H9 (cell line): ENCODE results near the gene FDPS. TPM values are rescaled to one million over a fixed set of nuclear protein-coding genes. Genes with fewer than 3 reads are reported as not detected.

ENCODE experiments used
- DNase-seq: peaks from one replicate; pipeline ENCODE4 v3.0.0-alpha.2; 2017
- H2AFZ ChIP-seq: one replicate; pipeline ENCODE4 v1.6.1; 2013; ENCODE audit warnings: mild to moderate bottlenecking, low read length, control low read depth, moderate library complexity
- H2AK5ac ChIP-seq: 2 replicates; pipeline ENCODE4 v1.6.1; 2013; ENCODE audit warnings: low read length, control low read depth, mixed read lengths; ENCODE audit not compliant: insufficient read length
- H2BK120ac ChIP-seq: one replicate; pipeline ENCODE4 v1.6.1; 2013; ENCODE audit warnings: low read depth, mild to moderate bottlenecking, low read length, control low read depth, inconsistent platforms; ENCODE audit not compliant: poor library complexity, severe bottlenecking
- H2BK12ac ChIP-seq: 2 replicates; pipeline ENCODE4 v1.6.1; 2013; ENCODE audit warnings: low read length, control low read depth, mixed read lengths, low read depth; ENCODE audit not compliant: insufficient read length
- H2BK15ac ChIP-seq: 2 replicates; pipeline ENCODE4 v1.6.1; 2013; ENCODE audit warnings: low read depth, low read length, control low read depth
- H2BK20ac ChIP-seq: one replicate; pipeline ENCODE4 v1.6.1; 2013; ENCODE audit warnings: low read depth, mild to moderate bottlenecking, low read length, control low read depth, inconsistent platforms; ENCODE audit not compliant: poor library complexity, severe bottlenecking
- H2BK5ac ChIP-seq: 2 replicates; pipeline ENCODE4 v1.6.1; 2013; ENCODE audit warnings: low read length, control low read depth, mixed read lengths; ENCODE audit not compliant: insufficient read length
- H3K14ac ChIP-seq: 2 replicates; pipeline ENCODE4 v1.6.1; 2013; ENCODE audit warnings: low read length, control low read depth; ENCODE audit not compliant: insufficient read depth
- H3K18ac ChIP-seq: 2 replicates; pipeline ENCODE4 v1.6.1; 2013; ENCODE audit warnings: low read depth, mild to moderate bottlenecking, mixed read lengths, low read length, control low read depth; ENCODE audit not compliant: insufficient read length
- H3K23ac ChIP-seq: 2 replicates; pipeline ENCODE4 v1.6.1; 2013; ENCODE audit warnings: low read length, control low read depth, mixed read lengths, low read depth; ENCODE audit not compliant: insufficient read length
- H3K23me2 ChIP-seq: 2 replicates; pipeline ENCODE4 v1.6.1; 2013; ENCODE audit warnings: low read depth, mild to moderate bottlenecking, mixed read lengths, low read length, control low read depth; ENCODE audit not compliant: insufficient read length, poor library complexity, severe bottlenecking
- H3K27ac ChIP-seq: 2 replicates; pipeline ENCODE4 v1.5.1; 2013; ENCODE audit warnings: low read length, control low read depth, mixed read lengths, low read depth; ENCODE audit not compliant: insufficient read length
- H3K27me3 ChIP-seq: 2 replicates; pipeline ENCODE4 v1.6.1; 2013; ENCODE audit warnings: low read length, control low read depth, inconsistent platforms; ENCODE audit not compliant: insufficient read depth
- H3K4ac ChIP-seq: 2 replicates; pipeline ENCODE4 v1.6.1; 2013; ENCODE audit warnings: low read depth, mild to moderate bottlenecking, control low read depth, inconsistent platforms, low read length, moderate library complexity
- H3K4me1 ChIP-seq: 2 replicates; pipeline ENCODE4 v1.6.1; 2013; ENCODE audit warnings: low read length, control low read depth, inconsistent platforms; ENCODE audit not compliant: insufficient read depth
- H3K4me2 ChIP-seq: 2 replicates; pipeline ENCODE4 v1.6.1; 2013; ENCODE audit warnings: low read length, control low read depth, mixed read lengths; ENCODE audit not compliant: insufficient read length, insufficient read depth
- H3K56ac ChIP-seq: 2 replicates; pipeline ENCODE4 v1.6.1; 2013; ENCODE audit warnings: low read depth, mild to moderate bottlenecking, mixed read lengths, low read length, control low read depth; ENCODE audit not compliant: insufficient read length
- H3K79me1 ChIP-seq: 2 replicates; pipeline ENCODE4 v1.6.1; 2013; ENCODE audit warnings: low read depth, mild to moderate bottlenecking, moderate library complexity, low read length, control low read depth, inconsistent platforms; ENCODE audit not compliant: insufficient read depth, poor library complexity, severe bottlenecking
- H3K79me2 ChIP-seq: 2 replicates; pipeline ENCODE4 v1.6.1; 2013; ENCODE audit warnings: low read length, control low read depth, inconsistent platforms; ENCODE audit not compliant: insufficient read depth
- H3K9ac ChIP-seq: 2 replicates; pipeline ENCODE4 v1.6.1; 2013; ENCODE audit warnings: low read length, control low read depth, mixed read lengths; ENCODE audit not compliant: insufficient read length; ENCODE audit errors: extremely low read depth
- H3K9me3 ChIP-seq: one replicate; pipeline ENCODE4 v1.6.1; 2013; ENCODE audit warnings: low read depth, low read length, inconsistent platforms; ENCODE audit not compliant: control insufficient read depth
- H3T11ph ChIP-seq: one replicate; pipeline ENCODE4 v1.6.1; 2013; ENCODE audit warnings: mild to moderate bottlenecking, low read length, control low read depth, inconsistent platforms
- H4K20me1 ChIP-seq: one replicate; pipeline ENCODE4 v1.6.1; 2013; ENCODE audit not compliant: control insufficient read depth, insufficient read length, insufficient read depth
- H4K5ac ChIP-seq: 2 replicates; pipeline ENCODE4 v1.6.1; 2013; ENCODE audit warnings: low read depth, mild to moderate bottlenecking, mixed read lengths, low read length, control low read depth; ENCODE audit not compliant: insufficient read length
- H4K8ac ChIP-seq: replicated peaks from 2 replicates; pipeline ENCODE4 v1.6.1; 2013; ENCODE audit warnings: low read length, control low read depth, mixed read lengths, low read depth; ENCODE audit not compliant: insufficient read length
- H4K91ac ChIP-seq: 2 replicates; pipeline ENCODE4 v1.6.1; 2013; ENCODE audit warnings: low read depth, mild to moderate bottlenecking, moderate library complexity, mixed read lengths, low read length, control low read depth; ENCODE audit not compliant: insufficient read length
- H3K27ac Mint-ChIP-seq, 3 experiments: 2 replicates in 2 of 3; 3 replicates in 1 of 3; pipeline ENCODE4 v1.8.0; 2020 to 2021; ENCODE audit warnings: mixed read lengths in 3 of 3, mild to moderate bottlenecking in 1 of 3, moderate library complexity in 1 of 3
- H3K27me3 Mint-ChIP-seq: 2 replicates; pipeline ENCODE4 v1.8.0; 2021; ENCODE audit warnings: low read depth, mild to moderate bottlenecking, moderate library complexity, mixed read lengths
- H3K36me3 Mint-ChIP-seq, 3 experiments: 2 replicates in 2 of 3; 3 replicates in 1 of 3; pipeline ENCODE4 v1.8.0; 2020 to 2021; ENCODE audit warnings: low read depth in 3 of 3, mixed read lengths in 3 of 3; ENCODE audit not compliant: insufficient read depth in 1 of 3
- H3K4me1 Mint-ChIP-seq, 2 experiments: 2 replicates each; pipeline ENCODE4 v1.8.0; 2020; ENCODE audit warnings: mixed read lengths in 2 of 2
- H3K4me3 Mint-ChIP-seq, 2 experiments: 2 replicates in 1 of 2; 3 replicates in 1 of 2; pipeline ENCODE4 v1.8.0; 2020 to 2021; ENCODE audit warnings: mild to moderate bottlenecking in 2 of 2, mixed read lengths in 2 of 2, moderate library complexity in 1 of 2
- H3K9me3 Mint-ChIP-seq, 2 experiments: 2 replicates in 1 of 2; 3 replicates in 1 of 2; pipeline ENCODE4 v1.8.0; 2020; ENCODE audit warnings: mild to moderate bottlenecking in 2 of 2, mixed read lengths in 2 of 2, moderate library complexity in 1 of 2
- WGBS: extraction: QIAGEN DNeasy Blood & Tissue Kit; methylation state at CpG from one replicate; pipeline ENCODE4 v1.1.7; 2013; ENCODE audit warnings: missing lambda C conversion rate, low lambda C conversion rate, mixed read lengths; ENCODE audit not compliant: insufficient read length; ENCODE audit errors: extremely low coverage; 5-methylcytosine and 5-hydroxymethylcytosine counted together
- total RNA-seq: library from RNA; stranded (reverse); gene quantifications from 2 replicates; pipeline ENCODE4 v1.2.1, GENCODE V29; 2021
- TF ChIP-seq, protein P1 (sequence below): fragments of 200-600 bp; sonication (generic); conservative IDR thresholded peaks from 3 replicates; pipeline ENCODE4 v1.8.0; 2021; ENCODE audit warnings: antibody characterized with exemption, mild to moderate bottlenecking

The FDPS gene
- total RNA-seq, 1 experiment from 2014 or later: 273 TPM

DNA sequence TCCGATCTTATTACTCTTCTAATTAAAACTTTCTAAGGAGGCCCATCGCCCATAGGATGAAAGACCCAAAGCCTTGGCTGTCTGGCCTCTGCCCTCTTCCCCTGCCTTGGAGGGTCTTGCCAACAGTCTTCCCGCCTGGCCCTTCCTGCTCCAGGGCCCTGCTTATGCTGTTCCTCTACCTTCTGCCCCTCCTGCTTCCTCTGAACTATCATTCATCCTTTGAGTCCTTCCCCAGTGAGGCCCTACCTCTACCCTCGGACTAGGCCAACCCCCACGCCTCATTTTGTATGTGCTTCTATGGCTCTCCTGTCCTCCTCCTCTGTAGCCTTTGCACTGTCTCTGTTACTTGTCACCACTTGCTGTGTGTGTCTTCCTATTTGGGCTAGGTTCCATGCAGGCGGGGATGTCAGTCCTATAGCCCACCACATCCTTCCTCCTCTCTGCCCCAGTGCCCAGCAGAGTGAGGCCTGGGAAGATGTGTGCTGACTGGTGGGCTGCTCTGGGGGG lies 17.4 kb downstream of the FDPS start:
- Histone ChIP-seq H3K79me1 (no peaks in the 10 kb centered on the region), H3K23ac (no peak overlapping the region), H4K20me1 (no peaks in the 10 kb centered on the region), H3K23me2 (peaks cover 24% of the 10 kb centered on the region), H3K14ac (no peak overlapping the region), H3K27ac (no peak overlapping the region), H3K56ac (no peak overlapping the region), H3K18ac (no peak overlapping the region), H2AK5ac (no peak overlapping the region), H4K91ac (no peak overlapping the region), H3T11ph (no peak overlapping the region), H2BK20ac (no peak overlapping the region), H4K8ac (no peak overlapping the region), H2BK120ac (no peak overlapping the region), H3K9ac (no peak overlapping the region), H4K5ac (no peak overlapping the region), H3K4me2 (peak overlapping the region; percentile 68), H3K4me1 (peaks cover 2% of the 10 kb centered on the region; the same call in 1 of the 2 replicates), H2AFZ (no peak overlapping the region), H2BK15ac (no peak overlapping the region), H3K9me3 (no peaks in the 10 kb centered on the region), H2BK12ac (no peak overlapping the region), H3K27me3 (no peaks in the 10 kb centered on the region), H3K79me2 (no peaks in the 10 kb centered on the region), H3K4ac (no peak overlapping the region), H2BK5ac (no peak overlapping the region)
- H3K27ac Mint-ChIP-seq: no peak overlapping the region; a peak in 1 of 7 replicates
- H3K9me3 Mint-ChIP-seq: no peaks in the 10 kb centered on the region
- peak overlapping the region; percentile 93 to 96 for H3K4me3 Mint-ChIP-seq
- TF ChIP-seq, protein P1, sequence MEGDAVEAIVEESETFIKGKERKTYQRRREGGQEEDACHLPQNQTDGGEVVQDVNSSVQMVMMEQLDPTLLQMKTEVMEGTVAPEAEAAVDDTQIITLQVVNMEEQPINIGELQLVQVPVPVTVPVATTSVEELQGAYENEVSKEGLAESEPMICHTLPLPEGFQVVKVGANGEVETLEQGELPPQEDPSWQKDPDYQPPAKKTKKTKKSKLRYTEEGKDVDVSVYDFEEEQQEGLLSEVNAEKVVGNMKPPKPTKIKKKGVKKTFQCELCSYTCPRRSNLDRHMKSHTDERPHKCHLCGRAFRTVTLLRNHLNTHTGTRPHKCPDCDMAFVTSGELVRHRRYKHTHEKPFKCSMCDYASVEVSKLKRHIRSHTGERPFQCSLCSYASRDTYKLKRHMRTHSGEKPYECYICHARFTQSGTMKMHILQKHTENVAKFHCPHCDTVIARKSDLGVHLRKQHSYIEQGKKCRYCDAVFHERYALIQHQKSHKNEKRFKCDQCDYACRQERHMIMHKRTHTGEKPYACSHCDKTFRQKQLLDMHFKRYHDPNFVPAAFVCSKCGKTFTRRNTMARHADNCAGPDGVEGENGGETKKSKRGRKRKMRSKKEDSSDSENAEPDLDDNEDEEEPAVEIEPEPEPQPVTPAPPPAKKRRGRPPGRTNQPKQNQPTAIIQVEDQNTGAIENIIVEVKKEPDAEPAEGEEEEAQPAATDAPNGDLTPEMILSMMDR: no peak
- H3K36me3 Mint-ChIP-seq: peaks cover 12 to 46% (median 44%) of the 10 kb centered on the region in 3 experiments; a peak in 6 of 7 replicates
- no peaks in the 10 kb centered on the region; the same call in 1 of the 2 replicates for H3K27me3 Mint-ChIP-seq
- no peak for DNase-seq
- no CpG with 5 or more reads among the region's 6 CpGs for WGBS
- H3K4me1 Mint-ChIP-seq: peaks cover 22% of the 10 kb centered on the region in 2 experiments
